DOHH2 (cell line): ENCODE results near the gene ALDH4A1.
A peak's percentile ranks its signal among the peaks of the same experiment; 100 is the strongest.

Experiments used
- H3F3A ChIP-seq: fragments of 200-600 bp; sonication (generic), shearing (Covaris generic); 2 replicates; pipeline ENCODE4 v1.6.0; 2016; ENCODE audit warnings: antibody characterized with exemption, mild to moderate bottlenecking; ENCODE audit not compliant: control insufficient read depth, insufficient read depth
- H3K27ac ChIP-seq: fragments of 200-600 bp; sonication (generic); 2 replicates; pipeline ENCODE4 v1.5.1; 2014; ENCODE audit warnings: low read depth, mild to moderate bottlenecking, low read length, moderate library complexity
- H3K27me3 ChIP-seq: fragments of 200-600 bp; sonication (generic); 2 replicates; pipeline ENCODE4 v1.6.1; 2014; ENCODE audit warnings: mild to moderate bottlenecking, low read length, mixed read lengths; ENCODE audit not compliant: control insufficient read depth
- H3K36me3 ChIP-seq: fragments of 200-600 bp; sonication (generic); 2 replicates; pipeline ENCODE4 v1.6.1; 2014; ENCODE audit warnings: mild to moderate bottlenecking, low read length, moderate library complexity, mixed read lengths; ENCODE audit not compliant: control insufficient read depth
- H3K4me1 ChIP-seq: fragments of 200-600 bp; sonication (generic); 2 replicates; pipeline ENCODE4 v1.6.1; 2014; ENCODE audit warnings: mild to moderate bottlenecking, low read length, mixed read lengths; ENCODE audit not compliant: control insufficient read depth
- H3K4me2 ChIP-seq: fragments of 200-600 bp; sonication (generic); 2 replicates; pipeline ENCODE4 v1.6.0; 2014; ENCODE audit warnings: mild to moderate bottlenecking, low read length, moderate library complexity
- H3K4me3 ChIP-seq: fragments of 200-600 bp; sonication (generic); 2 replicates; pipeline ENCODE4 v1.5.1; 2014; ENCODE audit warnings: mild to moderate bottlenecking, low read length, mixed read lengths
- H3K79me2 ChIP-seq: fragments of 200-600 bp; sonication (generic); 2 replicates; pipeline ENCODE4 v1.6.1; 2014; ENCODE audit warnings: mild to moderate bottlenecking, low read length, mixed read lengths; ENCODE audit not compliant: control insufficient read depth
- H3K9me2 ChIP-seq: fragments of 200-600 bp; sonication (generic); replicated peaks from 2 replicates; pipeline ENCODE4 v1.6.1; 2014; ENCODE audit warnings: mild to moderate bottlenecking, low read length, mixed read lengths; ENCODE audit not compliant: control insufficient read depth
- H3K9me3 ChIP-seq: fragments of 200-600 bp; sonication (generic); 2 replicates; pipeline ENCODE4 v1.6.1; 2014; ENCODE audit warnings: antibody characterized with exemption, low read length, mixed read lengths; ENCODE audit not compliant: control insufficient read depth, insufficient read depth
- H4K20me1 ChIP-seq: fragments of 200-600 bp; sonication (generic); 2 replicates; pipeline ENCODE4 v1.6.0; 2014; ENCODE audit warnings: low read depth, mild to moderate bottlenecking, antibody characterized with exemption, low read length, moderate library complexity; ENCODE audit not compliant: control insufficient read depth, insufficient read depth
- CTCF ChIP-seq: fragments of 200-600 bp; sonication (generic); IDR thresholded peaks from one replicate; pipeline ENCODE4 v1.5.1; 2014; ENCODE audit warnings: antibody characterized with exemption, mild to moderate bottlenecking, low read depth, low read length; ENCODE audit not compliant: poor library complexity, severe bottlenecking
- EZH2phosphoT487 ChIP-seq: fragments of 200-600 bp; sonication (generic); IDR thresholded peaks from 2 replicates; pipeline ENCODE4 v1.6.1; 2017; ENCODE audit warnings: borderline replicate concordance, mild to moderate bottlenecking, antibody characterized with exemption, low read length, moderate library complexity, mixed read lengths

The ALDH4A1 gene

GRCh38 chr1:18917071-18917799 lies 14.9 kb upstream of the ALDH4A1 start:
- H3K4me1 ChIP-seq = no peaks in the 10 kb centered on the region
- no peaks in the 10 kb centered on the region for H3K27me3 ChIP-seq
- no peaks in the 10 kb centered on the region for H3K9me2 ChIP-seq
- no peaks in the 10 kb centered on the region for H3K36me3 ChIP-seq
- TF ChIP-seq CTCF = no peak
- no peak for TF ChIP-seq EZH2phosphoT487
- no peak overlapping the region for H3K4me2 ChIP-seq
- H3K9me3 ChIP-seq = no peaks in the 10 kb centered on the region
- H3K4me3 ChIP-seq = no peak overlapping the region
- no peaks in the 10 kb centered on the region for H4K20me1 ChIP-seq
- no peak overlapping the region for H3K27ac ChIP-seq
- no peaks in the 10 kb centered on the region for H3F3A ChIP-seq
- H3K79me2 ChIP-seq = no peaks in the 10 kb centered on the region

GRCh38 chr1:18915341-18915740 lies 13.0 kb upstream of the ALDH4A1 start:
- H3K9me2 ChIP-seq = no peaks in the 10 kb centered on the region
- H3K4me3 ChIP-seq = no peak overlapping the region
- H3K79me2 ChIP-seq = no peaks in the 10 kb centered on the region

DNA sequence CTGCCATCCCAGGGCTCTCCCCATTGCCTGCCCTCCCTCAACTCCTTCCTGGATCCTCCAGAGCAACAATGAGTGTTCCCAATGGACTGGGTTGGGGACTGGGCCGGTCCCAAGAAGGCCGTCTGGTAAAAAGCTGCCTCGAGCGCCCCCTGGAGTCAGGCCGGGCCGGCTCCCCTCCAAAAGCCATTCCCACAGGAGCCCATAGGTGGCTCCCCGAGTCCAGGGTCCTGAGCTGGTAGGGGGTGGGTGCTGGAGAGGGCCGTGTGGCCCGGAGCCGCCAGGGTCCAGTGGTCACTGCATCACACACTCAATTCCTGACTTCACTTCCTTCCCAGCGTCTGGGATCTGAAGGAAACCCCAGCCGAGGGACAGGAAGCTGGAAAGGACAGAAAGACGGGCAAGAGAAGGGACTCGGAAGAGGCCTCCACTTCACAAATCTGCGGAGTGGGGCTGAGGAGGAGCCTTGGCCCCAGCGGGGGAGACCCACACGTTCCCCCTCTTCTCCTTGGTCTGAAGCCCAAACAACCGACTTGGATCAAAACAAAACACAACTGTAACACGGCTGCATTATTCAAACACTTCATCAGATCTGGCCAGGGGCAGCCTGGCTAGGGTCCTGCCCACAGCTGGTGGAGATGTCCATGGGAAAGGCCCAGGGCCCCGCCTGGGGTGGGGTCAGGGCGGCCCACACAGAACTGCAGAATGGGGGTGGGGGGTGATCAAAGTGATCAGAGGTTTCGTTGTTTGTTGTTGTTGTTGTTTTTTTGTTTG lies 10.9 kb upstream of the ALDH4A1 start:
- H3K79me2 ChIP-seq = no peaks in the 10 kb centered on the region
- H3K9me2 ChIP-seq = no peaks in the 10 kb centered on the region
- H3F3A ChIP-seq = no peaks in the 10 kb centered on the region
- no peak overlapping the region for H3K4me2 ChIP-seq
- no peak overlapping the region for H3K4me3 ChIP-seq
- no peak overlapping the region for H3K27ac ChIP-seq
- H4K20me1 ChIP-seq = no peaks in the 10 kb centered on the region
- H3K27me3 ChIP-seq = no peaks in the 10 kb centered on the region
- H3K9me3 ChIP-seq = no peaks in the 10 kb centered on the region
- peaks cover 4% of the 10 kb centered on the region for H3K4me1 ChIP-seq
- no peak for TF ChIP-seq EZH2phosphoT487
- peak; percentile 100 for TF ChIP-seq CTCF
- H3K36me3 ChIP-seq = no peaks in the 10 kb centered on the region

More at GRCh38 chr1:18915341-18915740, 13.0 kb upstream of the ALDH4A1 start:
- Histone ChIP-seq H3K4me2 (no peak overlapping the region), H3K36me3 (no peaks in the 10 kb centered on the region), H3K27ac (no peak overlapping the region), H4K20me1 (no peaks in the 10 kb centered on the region), H3F3A (no peaks in the 10 kb centered on the region), H3K4me1 (no peaks in the 10 kb centered on the region), H3K27me3 (no peaks in the 10 kb centered on the region), H3K9me3 (no peaks in the 10 kb centered on the region)
- TF ChIP-seq CTCF = no peak
- TF ChIP-seq EZH2phosphoT487 = no peak
